ENCODE measurements around the gene OPRL1. TPM values are rescaled to one million over a fixed set of nuclear protein-coding genes. Genes with fewer than 3 reads are reported as not detected.

The OPRL1 gene
- total RNA-seq, 4 donors from 2014 or later: 0.21 to 1.5 (median 0.71) TPM

GRCh38 chr20:64047046-64047389, 32.9 kb upstream of the OPRL1 start:
- Histone ChIP-seq H3K4me3 (peak overlapping the region in 2 of 4 donors; percentile 9 to 47), H3K27me3 (peaks cover 0 to 80% of the 10 kb centered on the region in 2 donors)
- TF ChIP-seq EP300 (IDR thresholded peaks at IDR 0.05): no peak
- no peak for TF ChIP-seq CTCF (IDR thresholded peaks at IDR 0.05)
- TF ChIP-seq POLR2A (IDR thresholded peaks at IDR 0.05): no peak

GRCh38 chr20:64047968-64048401, 31.9 kb upstream of the OPRL1 start:
- Histone ChIP-seq H3K27ac (no peak overlapping the region), H3K4me1 (peaks cover 0 to 32% (median 3%) of the 10 kb centered on the region in 4 donors), H3K9me3 (no peaks in the 10 kb centered on the region), H3K4me3 (peak overlapping the region in 3 of 4 donors; percentile 18 to 47 (median 23)), H3K27me3 (peaks cover 0 to 82% of the 10 kb centered on the region in 2 donors), H3K36me3 (no peaks in the 10 kb centered on the region)
- 14 to 38% methylated on average over 24 to 42 of the region's 49 CpGs for WGBS, 2 donors
- no peak for TF ChIP-seq POLR2A (IDR thresholded peaks at IDR 0.05)
- no peak for TF ChIP-seq CTCF (IDR thresholded peaks at IDR 0.05)
- TF ChIP-seq EP300 (IDR thresholded peaks at IDR 0.05): no peak
- DNase-seq (ENCODE audit: low spot score in 2 of 2): no peak

More at GRCh38 chr20:64047046-64047389, 32.9 kb upstream of the OPRL1 start:
- Histone ChIP-seq H3K27ac (no peak overlapping the region), H3K36me3 (no peaks in the 10 kb centered on the region), H3K4me1 (peaks cover 0 to 38% (median 8%) of the 10 kb centered on the region in 4 donors), H3K9me3 (no peaks in the 10 kb centered on the region)
- DNase-seq (ENCODE audit: low spot score in 2 of 2): no peak
- WGBS, 2 donors: 67 to 74% methylated on average over 8 of the region's 8 CpGs

- H3K27ac ChIP-seq: peak overlapping the region in 1 of 4 donors; percentile 5
- H3K27me3 ChIP-seq: peaks cover 0 to 82% of the 10 kb centered on the region in 2 donors
Measured at GRCh38 chr20:64048402-64049044, 31.4 kb upstream of the OPRL1 start.

GRCh38 chr20:64049060-64049877, 30.6 kb upstream of the OPRL1 start, which contains the start of gene SOX18:
SOX18 (minus strand) TSS chr20:64049639; CDS start chr20:64049516, 123 bp downstream.
- Histone ChIP-seq H3K27ac (peak within 1 kb of the TSS in 2 of 4 donors; percentile 55 to 77), H3K4me1 (peaks cover 0 to 34% (median 3%) of the 10 kb centered on the region in 4 donors), H3K4me3 (peak within 1 kb of the TSS in 3 of 4 donors; percentile 3 to 47 (median 18)), H3K9me3 (no peaks in the 10 kb centered on the region), H3K27me3 (peaks cover 0 to 85% of the 10 kb centered on the region in 2 donors), H3K36me3 (no peaks in the 10 kb centered on the region)
- no peak for DNase-seq (ENCODE audit: low spot score in 2 of 2)
- TF ChIP-seq EP300 (IDR thresholded peaks at IDR 0.05) (no peak), CTCF (IDR thresholded peaks at IDR 0.05) (no peak), POLR2A (IDR thresholded peaks at IDR 0.05) (no peak)
- WGBS, 2 donors: 2 to 3% methylated on average over 5 to 50 of the region's 111 CpGs

More at GRCh38 chr20:64048402-64049044, 31.4 kb upstream of the OPRL1 start:
- H3K36me3 ChIP-seq: no peaks in the 10 kb centered on the region
- peaks cover 0 to 32% (median 3%) of the 10 kb centered on the region in 4 donors for H3K4me1 ChIP-seq
- no peak for DNase-seq (ENCODE audit: low spot score in 2 of 2)
- no peaks in the 10 kb centered on the region for H3K9me3 ChIP-seq
- TF ChIP-seq POLR2A (IDR thresholded peaks at IDR 0.05) (no peak), CTCF (IDR thresholded peaks at IDR 0.05) (no peak), EP300 (IDR thresholded peaks at IDR 0.05) (no peak)
- peak overlapping the region in 2 of 4 donors; percentile 18 to 47 for H3K4me3 ChIP-seq
- 1 to 8% methylated on average over 15 of the region's 101 CpGs for WGBS, 2 donors

Data from tibial nerve (tissue), 4 donors.